HG03565 (cell line): ENCODE measurements around the gene DCAKD.

Experiments
- ATAC-seq: cut with Tn5 transposase; IDR thresholded peaks from one replicate; pipeline ENCODE4 v1.9.1; 2021; ENCODE audit warnings: mild to moderate bottlenecking, moderate library complexity; ENCODE audit not compliant: unreplicated experiment

Gene DCAKD

GRCh38 chr17:45051060-45051719, at the start of gene DCAKD:
DCAKD (minus strand) TSS chr17:45051632; CDS start chr17:45034885, 16,747 bp downstream.
- ATAC-seq = peak; percentile 93

- ATAC-seq = no peak
Measured at GRCh38 chr17:45098869-45099616, 47.6 kb upstream of the DCAKD start.

- ATAC-seq = no peak
Measured at GRCh38 chr17:45098081-45098868, 46.8 kb upstream of the DCAKD start.

- ATAC-seq = no peak
Measured at GRCh38 chr17:45096926-45097325, 45.5 kb upstream of the DCAKD start.

GRCh38 chr17:45096141-45096540, 44.7 kb upstream of the DCAKD start:
- ATAC-seq = no peak

GRCh38 chr17:45093444-45094110, 42.1 kb upstream of the DCAKD start:
- no peak for ATAC-seq

GRCh38 chr17:45092911-45093430, 41.5 kb upstream of the DCAKD start:
- ATAC-seq = no peak

GRCh38 chr17:45091778-45092425, 40.5 kb upstream of the DCAKD start:
- no peak for ATAC-seq

GRCh38 chr17:45090711-45091110, 39.3 kb upstream of the DCAKD start:
- ATAC-seq = no peak

- no peak for ATAC-seq
Measured at GRCh38 chr17:45088741-45089140, 37.3 kb upstream of the DCAKD start.

GRCh38 chr17:45087978-45088377, 36.5 kb upstream of the DCAKD start:
- ATAC-seq = no peak

GRCh38 chr17:45087504-45087975, 36.1 kb upstream of the DCAKD start:
- ATAC-seq = no peak

- no peak for ATAC-seq
Measured at GRCh38 chr17:45086865-45087503, 35.6 kb upstream of the DCAKD start.

GRCh38 chr17:45086391-45086790, 35.0 kb upstream of the DCAKD start:
- no peak for ATAC-seq

- no peak for ATAC-seq
Measured at GRCh38 chr17:45081047-45081703, 29.7 kb upstream of the DCAKD start.

- ATAC-seq = no peak
Measured at GRCh38 chr17:45077643-45078042, 26.2 kb upstream of the DCAKD start.

GRCh38 chr17:45073414-45074070, 22.1 kb upstream of the DCAKD start:
- ATAC-seq = no peak

GRCh38 chr17:45070809-45071208, 19.4 kb upstream of the DCAKD start:
- ATAC-seq = no peak

- ATAC-seq = no peak
Measured at GRCh38 chr17:45070001-45070400, 18.6 kb upstream of the DCAKD start.
